HG02642 (cell line): Measurements from ENCODE around the gene MSH2.
"Not testable (repeated sequence)": the region's sequence is repeated elsewhere in the genome, so short reads cannot be mapped to it uniquely, and the experiment has no call there.

Source experiments
- ATAC-seq: cut with Tn5 transposase; IDR thresholded peaks from one replicate; pipeline ENCODE4 v1.9.1; 2021; ENCODE audit warnings: mild to moderate bottlenecking; ENCODE audit not compliant: unreplicated experiment, poor library complexity

The MSH2 gene

GRCh38 chr2:47406649-47407330 is 3.8 kb downstream of the MSH2 start:
- not testable (repeated sequence) for ATAC-seq

- not testable (repeated sequence) for ATAC-seq
Measured at GRCh38 chr2:47407976-47408375, 5.0 kb downstream of the MSH2 start.

- no peak for ATAC-seq
Measured at GRCh38 chr2:47414682-47415458, 11.9 kb downstream of the MSH2 start.

GRCh38 chr2:47420214-47420613 is 17.3 kb downstream of the MSH2 start:
- ATAC-seq: no peak

GRCh38 chr2:47420683-47421082 is 17.7 kb downstream of the MSH2 start:
- ATAC-seq: not testable (repeated sequence)

- no peak for ATAC-seq
Measured at GRCh38 chr2:47422016-47422415, 19.1 kb downstream of the MSH2 start.

GRCh38 chr2:47422560-47422959 is 19.6 kb downstream of the MSH2 start:
- no peak for ATAC-seq

GRCh38 chr2:47426786-47427185 is 23.8 kb downstream of the MSH2 start:
- ATAC-seq: no peak

- ATAC-seq: no peak
Measured at GRCh38 chr2:47429795-47430194, 26.8 kb downstream of the MSH2 start.

GRCh38 chr2:47433006-47433405 is 30.1 kb downstream of the MSH2 start:
- not testable (repeated sequence) for ATAC-seq

GRCh38 chr2:47433445-47433844 is 30.5 kb downstream of the MSH2 start:
- not testable (repeated sequence) for ATAC-seq

- no peak for ATAC-seq
Measured at GRCh38 chr2:47437287-47437686, 34.3 kb downstream of the MSH2 start.

- ATAC-seq: no peak
Measured at GRCh38 chr2:47438106-47438505, 35.1 kb downstream of the MSH2 start.

- no peak for ATAC-seq
Measured at GRCh38 chr2:47438783-47439182, 35.8 kb downstream of the MSH2 start.

GRCh38 chr2:47451790-47452189 is 48.8 kb downstream of the MSH2 start:
- no peak for ATAC-seq

GRCh38 chr2:47452761-47453160 is 49.8 kb downstream of the MSH2 start:
- ATAC-seq: no peak

GRCh38 chr2:47454818-47455217 is 51.9 kb downstream of the MSH2 start:
- ATAC-seq: not testable (repeated sequence)

- no peak for ATAC-seq
Measured at GRCh38 chr2:47455411-47455810, 52.5 kb downstream of the MSH2 start.

GRCh38 chr2:47456851-47457250 is 53.9 kb downstream of the MSH2 start:
- no peak for ATAC-seq

GRCh38 chr2:47457268-47457667 is 54.3 kb downstream of the MSH2 start:
- no peak for ATAC-seq

- ATAC-seq: no peak
Measured at GRCh38 chr2:47459021-47459420, 56.1 kb downstream of the MSH2 start.

GRCh38 chr2:47460766-47461165 is 57.8 kb downstream of the MSH2 start:
- ATAC-seq: no peak
